ENCODE data around the gene S100A10.

The S100A10 gene

GRCh38 chr1:151993084-151993733 lies 450 bp downstream of the S100A10 start:
- Histone ChIP-seq H3K27ac (no peak overlapping the region), H3K9me3 (ENCODE audit: severe bottlenecking) (peaks cover 23% of the 10 kb centered on the region), H3K27me3 (ENCODE audit: insufficient read depth, low read depth, severe bottlenecking) (peaks cover 99% of the 10 kb centered on the region), H3K4me3 (ENCODE audit: low read depth, low read length) (no peak overlapping the region), H3K36me3 (no peaks in the 10 kb centered on the region)
- DNase-seq = no peak
- TF ChIP-seq, protein P1, sequence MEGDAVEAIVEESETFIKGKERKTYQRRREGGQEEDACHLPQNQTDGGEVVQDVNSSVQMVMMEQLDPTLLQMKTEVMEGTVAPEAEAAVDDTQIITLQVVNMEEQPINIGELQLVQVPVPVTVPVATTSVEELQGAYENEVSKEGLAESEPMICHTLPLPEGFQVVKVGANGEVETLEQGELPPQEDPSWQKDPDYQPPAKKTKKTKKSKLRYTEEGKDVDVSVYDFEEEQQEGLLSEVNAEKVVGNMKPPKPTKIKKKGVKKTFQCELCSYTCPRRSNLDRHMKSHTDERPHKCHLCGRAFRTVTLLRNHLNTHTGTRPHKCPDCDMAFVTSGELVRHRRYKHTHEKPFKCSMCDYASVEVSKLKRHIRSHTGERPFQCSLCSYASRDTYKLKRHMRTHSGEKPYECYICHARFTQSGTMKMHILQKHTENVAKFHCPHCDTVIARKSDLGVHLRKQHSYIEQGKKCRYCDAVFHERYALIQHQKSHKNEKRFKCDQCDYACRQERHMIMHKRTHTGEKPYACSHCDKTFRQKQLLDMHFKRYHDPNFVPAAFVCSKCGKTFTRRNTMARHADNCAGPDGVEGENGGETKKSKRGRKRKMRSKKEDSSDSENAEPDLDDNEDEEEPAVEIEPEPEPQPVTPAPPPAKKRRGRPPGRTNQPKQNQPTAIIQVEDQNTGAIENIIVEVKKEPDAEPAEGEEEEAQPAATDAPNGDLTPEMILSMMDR (IDR thresholded peaks at IDR 0.05; ENCODE audit: low read depth, low read length) = no peak

GRCh38 chr1:151992303-151993083 lies 1.2 kb downstream of the S100A10 start:
- no peak overlapping the region for H3K27ac ChIP-seq
- DNase-seq = no peak
- peaks cover 27% of the 10 kb centered on the region for H3K9me3 ChIP-seq (ENCODE audit: severe bottlenecking)
- TF ChIP-seq, protein P1 (IDR thresholded peaks at IDR 0.05; ENCODE audit: low read depth, low read length) = no peak
- peaks cover 99% of the 10 kb centered on the region for H3K27me3 ChIP-seq (ENCODE audit: insufficient read depth, low read depth, severe bottlenecking)
- H3K36me3 ChIP-seq = no peaks in the 10 kb centered on the region
- H3K4me3 ChIP-seq (ENCODE audit: low read depth, low read length) = no peak overlapping the region

DNA sequence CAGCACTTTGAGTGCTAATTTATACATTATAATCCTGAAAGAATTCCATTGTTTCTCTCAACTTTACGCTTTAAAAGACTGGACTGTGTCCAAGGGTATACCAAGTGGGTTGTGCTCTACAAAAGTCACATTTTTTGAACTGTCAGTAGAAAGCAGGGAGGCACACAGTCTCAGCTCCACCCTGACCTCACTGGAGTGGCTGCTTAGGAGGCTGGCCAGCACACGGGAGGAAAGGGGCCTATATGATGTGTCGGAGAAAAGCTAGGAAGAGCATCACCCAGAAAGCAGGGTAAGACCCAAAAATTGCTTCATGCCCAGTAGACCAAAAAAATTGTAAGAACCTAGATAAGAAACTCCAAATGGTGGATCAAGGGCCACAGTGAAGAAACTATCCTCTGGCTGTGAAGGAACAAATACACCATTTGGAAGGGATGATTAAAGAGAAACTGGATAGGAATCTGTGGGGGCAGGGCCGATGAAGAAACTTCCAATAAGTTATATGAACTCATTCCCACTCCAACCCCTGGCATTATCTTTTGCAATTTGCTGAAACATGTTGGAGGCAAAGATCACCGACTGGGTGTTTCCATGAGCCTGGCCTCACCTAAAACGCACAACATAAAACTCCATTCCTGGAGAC lies 1.9 kb downstream of the S100A10 start:
- Histone ChIP-seq H3K9me3 (ENCODE audit: severe bottlenecking) (peaks cover 27% of the 10 kb centered on the region), H3K4me3 (ENCODE audit: low read depth, low read length) (no peak overlapping the region), H3K27ac (no peak overlapping the region), H3K36me3 (no peaks in the 10 kb centered on the region), H3K27me3 (ENCODE audit: insufficient read depth, low read depth, severe bottlenecking) (peaks cover 99% of the 10 kb centered on the region)
- no peak for DNase-seq
- TF ChIP-seq, protein P1 (IDR thresholded peaks at IDR 0.05; ENCODE audit: low read depth, low read length) = no peak

DNA sequence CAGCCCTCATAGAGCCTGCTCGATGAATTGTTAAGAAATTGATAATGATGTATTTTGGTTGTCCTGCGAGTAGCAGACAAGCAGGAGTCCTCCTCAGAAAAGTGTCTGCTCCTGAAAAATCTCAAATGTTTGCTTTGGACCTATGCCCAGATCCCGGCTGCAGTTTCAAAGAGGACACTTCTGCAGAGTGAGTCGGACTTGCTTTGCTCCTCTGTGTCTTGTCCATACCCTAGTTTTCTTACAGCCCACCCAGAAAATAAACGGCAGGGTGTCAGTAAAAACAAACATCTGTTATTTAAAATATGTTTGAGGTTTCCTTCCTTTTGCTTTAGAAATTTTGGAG lies 2.8 kb downstream of the S100A10 start:
- Histone ChIP-seq H3K9me3 (ENCODE audit: severe bottlenecking) (peaks cover 30% of the 10 kb centered on the region), H3K36me3 (no peaks in the 10 kb centered on the region), H3K27me3 (ENCODE audit: insufficient read depth, low read depth, severe bottlenecking) (peaks cover 100% of the 10 kb centered on the region), H3K27ac (no peak overlapping the region), H3K4me3 (ENCODE audit: low read depth, low read length) (no peak overlapping the region)
- TF ChIP-seq, protein P1 (IDR thresholded peaks at IDR 0.05; ENCODE audit: low read depth, low read length) = no peak
- DNase-seq = no peak

DNA sequence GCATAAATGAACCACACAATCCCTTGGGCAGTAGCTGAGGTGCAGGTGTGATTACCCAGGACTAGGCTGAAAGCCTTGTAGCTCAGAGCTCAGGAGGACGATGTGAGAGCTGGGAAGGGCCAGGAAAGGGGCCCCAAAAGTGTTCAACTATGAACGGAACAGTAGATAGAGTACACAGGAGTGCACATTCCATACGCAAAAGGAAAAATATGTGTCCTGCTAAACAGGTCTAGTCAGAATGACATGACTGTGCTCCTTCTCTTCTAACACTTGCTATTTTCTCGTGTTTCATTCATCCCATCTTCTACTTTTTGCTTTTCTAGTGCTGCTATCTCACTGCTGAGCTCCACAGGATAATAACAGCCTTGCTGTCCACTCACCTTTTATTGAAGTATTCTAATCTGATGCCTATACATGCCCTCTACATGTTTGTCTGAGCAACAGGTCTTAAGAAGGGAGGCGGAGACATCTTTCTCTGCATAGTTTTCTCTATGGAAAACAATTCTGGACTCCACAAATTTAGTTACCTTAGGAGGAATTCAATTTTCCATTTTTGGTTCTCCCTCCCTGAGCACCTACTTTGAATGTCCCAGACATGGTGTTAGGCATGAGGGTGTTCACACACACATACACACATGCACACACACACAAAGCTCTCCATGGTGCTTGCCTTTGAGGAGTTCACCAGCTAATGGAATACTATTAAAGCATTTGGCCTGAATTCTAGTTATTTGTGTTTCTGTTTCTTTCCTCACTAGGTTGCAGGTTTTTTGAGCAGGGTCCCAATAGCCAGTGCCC lies 3.4 kb downstream of the S100A10 start:
- DNase-seq = no peak
- TF ChIP-seq, protein P1 (IDR thresholded peaks at IDR 0.05; ENCODE audit: low read depth, low read length) = no peak
- Histone ChIP-seq H3K27ac (no peak overlapping the region), H3K27me3 (ENCODE audit: insufficient read depth, low read depth, severe bottlenecking) (peaks cover 100% of the 10 kb centered on the region), H3K4me3 (ENCODE audit: low read depth, low read length) (no peak overlapping the region), H3K9me3 (ENCODE audit: severe bottlenecking) (peaks cover 30% of the 10 kb centered on the region), H3K36me3 (no peaks in the 10 kb centered on the region)
